NCI-H345 treated with DMSO at 0.1 percent for 48 hours (cell line): ENCODE data around the gene ZC3H12C.
"Not testable (repeated sequence)": the region's sequence is repeated elsewhere in the genome, so short reads cannot be mapped to it uniquely, and the experiment has no call there.

Experiments
- DNase-seq: peaks from one replicate; lab custom pipeline; 2025; ENCODE audit not compliant: unreplicated experiment; lab: John Stamatoyannopoulos, UW

Gene ZC3H12C

GRCh38 chr11:110176366-110177085, 83.3 kb downstream of the ZC3H12C start:
- DNase-seq = no peak

- no peak for DNase-seq
Observed at GRCh38 chr11:110177086-110177456, 83.9 kb downstream of the ZC3H12C start.

GRCh38 chr11:110179064-110179463, 85.9 kb downstream of the ZC3H12C start:
- no peak for DNase-seq

GRCh38 chr11:110182886-110183285, 89.7 kb downstream of the ZC3H12C start:
- DNase-seq = no peak

GRCh38 chr11:110184456-110184855, 91.3 kb downstream of the ZC3H12C start:
- no peak for DNase-seq

- DNase-seq = no peak
Observed at GRCh38 chr11:110185121-110185591, 92.0 kb downstream of the ZC3H12C start.

GRCh38 chr11:110185599-110185998, 92.4 kb downstream of the ZC3H12C start:
- no peak for DNase-seq

GRCh38 chr11:110186456-110186855, 93.3 kb downstream of the ZC3H12C start:
- no peak for DNase-seq

- no peak for DNase-seq
Observed at GRCh38 chr11:110186867-110187266, 93.7 kb downstream of the ZC3H12C start.

- DNase-seq = no peak
Observed at GRCh38 chr11:110187731-110188130, 94.5 kb downstream of the ZC3H12C start.

GRCh38 chr11:110190885-110191284, 97.7 kb downstream of the ZC3H12C start:
- DNase-seq = no peak

- not testable (repeated sequence) for DNase-seq
Observed at GRCh38 chr11:110192604-110193282, 99.6 kb downstream of the ZC3H12C start.

GRCh38 chr11:110194211-110194766, 101.1 kb downstream of the ZC3H12C start:
- not testable (repeated sequence) for DNase-seq

GRCh38 chr11:110196241-110196754, 103.1 kb downstream of the ZC3H12C start:
- no peak for DNase-seq

GRCh38 chr11:110196884-110197420, 103.8 kb downstream of the ZC3H12C start:
- DNase-seq = no peak

- DNase-seq = no peak
Observed at GRCh38 chr11:110198031-110198729, 105.0 kb downstream of the ZC3H12C start.

- no peak for DNase-seq
Observed at GRCh38 chr11:110199184-110199981, 106.2 kb downstream of the ZC3H12C start.

- no peak for DNase-seq
Observed at GRCh38 chr11:110200241-110200640, 107.0 kb downstream of the ZC3H12C start.

GRCh38 chr11:110200836-110201235, 107.6 kb downstream of the ZC3H12C start:
- no peak for DNase-seq

- DNase-seq = no peak
Observed at GRCh38 chr11:110207123-110207522, 113.9 kb downstream of the ZC3H12C start.
